HG03520 (cell line): ENCODE measurements around the gene RNF130.

Experiments used
- ATAC-seq: cut with Tn5 transposase; IDR thresholded peaks from one replicate; pipeline ENCODE4 v1.9.1; 2021; ENCODE audit warnings: mild to moderate bottlenecking, moderate library complexity; ENCODE audit not compliant: unreplicated experiment

RNF130 gene

GRCh38 chr5:180060192-180060591, 11.4 kb downstream of the RNF130 start:
- ATAC-seq, result no peak

DNA sequence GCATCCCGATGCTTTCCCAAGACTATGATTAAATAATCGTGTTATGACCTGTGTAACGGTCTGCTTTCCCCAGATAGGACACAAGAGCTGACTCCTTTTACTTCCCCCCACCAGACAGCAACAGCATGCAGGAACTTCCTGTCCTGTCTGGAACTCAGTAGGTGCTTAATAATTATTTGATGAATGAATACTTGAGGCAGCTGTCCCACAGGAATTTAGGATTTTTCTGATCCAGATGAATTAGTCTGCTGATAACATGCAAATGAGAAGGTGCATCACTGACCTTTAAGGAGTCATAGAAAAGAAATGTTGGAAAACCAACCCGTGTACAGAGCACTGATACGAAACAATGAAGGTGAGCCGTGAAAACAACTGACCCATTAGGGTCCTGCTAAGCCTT, 12.2 kb downstream of the RNF130 start:
- ATAC-seq, result no peak

DNA sequence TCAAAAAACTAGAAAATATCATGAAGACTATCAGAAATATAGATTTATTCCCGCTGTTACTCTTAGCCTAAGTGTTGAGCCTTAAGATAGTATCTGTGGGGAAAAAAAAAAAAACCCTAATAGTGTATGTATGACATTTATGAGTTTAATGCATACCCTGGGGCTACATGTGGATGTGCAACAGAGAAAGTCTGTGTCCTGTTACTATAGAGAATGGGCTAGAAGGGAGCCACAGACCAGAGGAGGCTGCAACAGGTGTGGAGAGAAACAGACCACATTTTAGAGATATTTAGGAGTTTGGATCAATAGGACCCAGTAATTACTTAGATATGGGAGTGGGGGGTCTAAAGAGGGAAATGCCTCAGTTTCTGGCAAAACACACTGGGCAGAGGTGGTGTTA, 15.4 kb downstream of the RNF130 start:
- ATAC-seq, result no peak

- ATAC-seq, result no peak
Measured at GRCh38 chr5:180054226-180054625, 17.3 kb downstream of the RNF130 start.

- ATAC-seq, result no peak
Measured at GRCh38 chr5:180053061-180053602, 18.4 kb downstream of the RNF130 start.

DNA sequence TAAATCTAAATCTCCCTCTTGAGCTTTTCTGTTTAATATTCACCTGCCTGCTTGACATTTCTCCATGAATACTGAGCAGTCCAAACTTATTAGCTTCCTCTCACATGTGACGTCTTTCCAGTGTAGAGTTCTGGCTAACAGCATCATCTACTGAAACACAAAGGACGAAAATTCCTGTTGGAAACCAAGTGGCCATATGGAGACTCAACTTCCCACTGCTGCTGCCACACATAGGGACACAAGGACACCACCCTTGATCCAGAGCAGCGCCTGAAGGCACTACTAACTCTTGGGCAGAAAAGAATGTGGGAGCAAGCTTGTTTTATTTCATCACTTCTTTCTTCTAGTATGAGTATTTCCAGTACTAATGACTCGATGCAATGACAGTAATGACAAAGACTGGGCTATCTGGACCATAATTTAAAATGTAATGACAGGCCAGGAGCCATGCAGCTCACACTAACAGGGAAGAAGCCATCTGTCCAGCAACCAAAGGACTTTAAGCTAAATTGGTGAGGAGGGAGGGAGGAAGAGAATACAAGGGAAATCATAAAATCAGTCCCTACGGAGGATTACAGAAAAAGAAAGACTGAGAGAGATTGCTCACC, 19.2 kb downstream of the RNF130 start:
- ATAC-seq, result no peak

- ATAC-seq, result no peak
Measured at GRCh38 chr5:180050121-180050940, 21.2 kb downstream of the RNF130 start.

DNA sequence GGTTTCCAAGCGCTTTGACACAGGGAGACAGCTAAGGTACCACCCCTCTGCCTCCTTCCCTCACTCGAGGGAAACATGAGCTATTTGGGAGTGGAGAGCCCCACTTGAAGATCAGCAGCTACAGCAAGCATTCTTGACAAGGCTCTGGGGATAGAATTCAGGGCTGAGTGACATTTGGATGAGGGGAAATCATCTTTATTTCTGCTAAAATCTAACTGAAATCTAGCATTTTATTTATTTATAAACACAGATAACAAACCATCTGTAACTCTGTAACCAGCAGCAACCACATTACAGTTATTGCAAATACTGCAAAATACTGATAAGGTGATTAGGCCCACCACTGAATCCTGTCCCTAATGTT, 22.4 kb downstream of the RNF130 start:
- ATAC-seq, result no peak

DNA sequence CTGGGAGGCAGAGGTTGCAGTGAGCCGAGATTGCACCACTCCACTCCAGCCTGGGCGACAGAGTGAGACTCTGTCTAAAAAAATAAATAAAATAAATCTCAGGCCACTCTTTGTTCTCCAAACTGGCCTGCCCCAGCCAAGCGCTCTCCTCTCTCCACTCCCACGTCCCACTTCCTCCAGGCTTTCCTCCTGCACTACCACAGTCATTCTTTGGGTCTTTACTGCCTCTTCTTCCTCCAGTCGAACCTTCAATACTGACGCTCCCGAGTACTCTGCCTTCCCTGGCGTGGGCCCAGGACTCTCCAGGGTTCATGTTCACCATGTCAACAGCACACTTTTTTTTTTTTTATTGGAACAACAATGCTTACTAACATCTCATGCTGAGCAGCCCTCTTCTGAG, 23.9 kb downstream of the RNF130 start:
- no peak for ATAC-seq

DNA sequence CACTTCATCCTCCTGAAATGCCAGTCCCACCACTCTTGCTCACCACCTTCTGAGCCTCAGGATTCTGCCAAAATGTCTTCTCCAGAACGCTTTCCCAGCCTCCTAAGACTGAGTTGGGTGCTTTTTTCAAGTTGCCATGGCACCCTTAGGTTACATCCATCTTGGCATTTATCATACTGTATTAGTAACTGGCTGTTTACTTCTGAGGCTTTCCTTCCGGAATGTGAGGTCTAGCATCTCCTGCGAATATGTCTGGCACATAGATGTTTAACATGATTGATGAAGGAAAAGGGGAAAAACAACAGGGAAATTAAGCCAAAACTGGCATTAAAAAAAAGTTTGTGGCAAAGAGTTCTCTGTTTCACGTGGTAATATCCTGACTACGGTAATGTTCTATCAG, 24.9 kb downstream of the RNF130 start:
- ATAC-seq, result no peak

GRCh38 chr5:180045889-180046499, 25.6 kb downstream of the RNF130 start:
- no peak for ATAC-seq

- no peak for ATAC-seq
Measured at GRCh38 chr5:180043377-180043776, 28.2 kb downstream of the RNF130 start.

DNA sequence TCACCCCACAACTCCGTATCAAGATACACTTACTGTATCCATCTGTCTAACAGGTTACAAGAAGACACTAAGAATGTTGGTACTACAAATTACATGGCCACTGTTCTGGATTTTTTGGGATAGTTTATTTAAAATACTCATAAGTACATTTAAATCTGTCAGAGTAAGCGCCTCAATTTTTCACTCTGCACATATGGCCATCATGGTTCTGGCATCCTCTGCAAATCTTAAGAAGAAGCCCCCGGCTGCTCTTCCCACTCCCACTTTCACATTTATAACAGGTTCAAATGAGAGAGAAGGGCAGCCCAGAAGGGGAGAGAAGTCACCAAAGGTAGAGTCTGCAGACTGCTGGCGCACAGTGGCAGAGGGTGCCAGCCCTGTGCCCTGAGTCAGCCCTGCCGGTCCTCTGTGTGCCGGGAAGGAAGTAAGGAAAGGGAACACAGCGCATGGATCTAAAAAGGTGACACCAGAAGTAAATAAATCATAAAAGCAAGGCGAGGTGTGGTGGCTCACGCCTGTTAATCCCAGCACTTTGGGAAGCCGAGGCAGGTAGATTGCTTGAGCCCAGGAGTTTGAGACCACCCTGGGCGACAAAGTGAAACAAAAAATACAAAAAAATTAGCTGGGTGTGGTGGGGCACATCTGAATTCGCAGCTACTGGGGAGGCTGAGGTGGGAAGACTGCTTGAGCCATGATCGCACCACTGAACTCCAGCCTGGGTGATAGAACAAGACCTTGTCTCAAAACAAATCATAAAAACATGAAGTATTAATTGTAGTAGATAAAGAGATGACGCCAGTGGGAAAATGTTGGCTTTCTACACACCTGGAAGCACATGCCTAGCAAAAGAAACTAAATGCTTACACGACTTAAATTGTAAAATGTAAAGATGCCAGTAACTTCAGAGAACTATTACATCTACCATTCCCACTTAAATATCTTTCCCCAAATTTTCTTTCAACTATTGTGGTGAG, 30.0 kb downstream of the RNF130 start:
- ATAC-seq, result no peak

- no peak for ATAC-seq
Measured at GRCh38 chr5:180040287-180041214, 31.0 kb downstream of the RNF130 start.

GRCh38 chr5:180035206-180035931, 36.2 kb downstream of the RNF130 start:
- no peak for ATAC-seq

DNA sequence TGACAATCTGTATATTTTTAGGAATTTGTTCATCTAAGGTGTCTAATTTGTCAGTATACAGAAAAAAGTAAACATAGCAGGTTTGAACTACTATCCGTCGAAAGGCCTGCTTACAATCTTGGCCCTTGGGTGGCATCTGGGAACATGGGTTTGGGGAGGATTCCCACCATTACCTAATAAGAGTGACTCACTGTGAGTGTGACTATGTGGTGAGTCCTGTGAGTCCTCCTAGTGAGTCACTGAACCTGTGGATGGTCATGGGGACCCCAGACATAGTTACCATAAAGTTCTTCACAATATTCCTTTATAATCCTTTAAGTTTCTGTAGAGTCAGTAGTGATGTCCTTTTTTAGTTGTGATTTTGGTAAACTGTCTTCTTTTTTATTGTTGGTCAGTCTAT, 37.0 kb downstream of the RNF130 start:
- ATAC-seq, result no peak

GRCh38 chr5:180027459-180028089, 44.0 kb downstream of the RNF130 start:
- no peak for ATAC-seq

DNA sequence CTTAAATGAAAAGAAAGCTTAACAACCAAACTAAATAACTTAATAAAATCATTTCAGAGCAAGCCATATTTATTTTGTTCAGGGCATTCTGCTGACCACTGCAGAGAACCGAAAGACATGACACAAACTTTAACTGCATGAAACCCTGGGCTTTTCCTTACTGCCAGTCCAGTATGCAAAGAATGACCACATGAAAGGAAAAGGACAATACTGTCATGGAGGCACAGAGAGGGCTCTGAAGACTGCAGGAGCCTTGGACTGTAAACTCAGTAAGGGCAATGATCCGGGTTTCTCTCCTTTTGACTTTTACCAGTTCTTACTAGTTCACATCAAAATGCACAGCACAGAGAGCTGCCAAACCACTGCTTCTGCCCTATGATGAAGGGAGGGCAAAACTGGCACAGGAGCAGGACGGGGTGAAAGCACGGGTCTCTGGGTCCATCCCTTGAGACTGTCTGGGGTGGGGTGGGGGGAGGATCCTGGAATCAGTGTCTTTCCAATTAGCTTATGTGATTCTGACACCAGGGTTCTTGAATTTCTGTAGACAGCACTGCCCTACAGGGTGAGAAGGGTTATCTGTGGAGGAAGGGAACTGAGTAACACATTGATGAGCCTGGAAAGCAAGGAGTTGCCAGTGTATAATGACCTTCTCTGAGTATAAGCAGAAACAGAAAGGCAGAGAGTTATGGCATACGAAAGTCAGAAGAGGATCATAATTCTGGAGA, 44.7 kb downstream of the RNF130 start:
- ATAC-seq, result no peak
